ENCODE data around the gene TMEM132E.
A peak's percentile ranks its signal among the peaks of the same experiment; 100 is the strongest.

Gene TMEM132E

DNA sequence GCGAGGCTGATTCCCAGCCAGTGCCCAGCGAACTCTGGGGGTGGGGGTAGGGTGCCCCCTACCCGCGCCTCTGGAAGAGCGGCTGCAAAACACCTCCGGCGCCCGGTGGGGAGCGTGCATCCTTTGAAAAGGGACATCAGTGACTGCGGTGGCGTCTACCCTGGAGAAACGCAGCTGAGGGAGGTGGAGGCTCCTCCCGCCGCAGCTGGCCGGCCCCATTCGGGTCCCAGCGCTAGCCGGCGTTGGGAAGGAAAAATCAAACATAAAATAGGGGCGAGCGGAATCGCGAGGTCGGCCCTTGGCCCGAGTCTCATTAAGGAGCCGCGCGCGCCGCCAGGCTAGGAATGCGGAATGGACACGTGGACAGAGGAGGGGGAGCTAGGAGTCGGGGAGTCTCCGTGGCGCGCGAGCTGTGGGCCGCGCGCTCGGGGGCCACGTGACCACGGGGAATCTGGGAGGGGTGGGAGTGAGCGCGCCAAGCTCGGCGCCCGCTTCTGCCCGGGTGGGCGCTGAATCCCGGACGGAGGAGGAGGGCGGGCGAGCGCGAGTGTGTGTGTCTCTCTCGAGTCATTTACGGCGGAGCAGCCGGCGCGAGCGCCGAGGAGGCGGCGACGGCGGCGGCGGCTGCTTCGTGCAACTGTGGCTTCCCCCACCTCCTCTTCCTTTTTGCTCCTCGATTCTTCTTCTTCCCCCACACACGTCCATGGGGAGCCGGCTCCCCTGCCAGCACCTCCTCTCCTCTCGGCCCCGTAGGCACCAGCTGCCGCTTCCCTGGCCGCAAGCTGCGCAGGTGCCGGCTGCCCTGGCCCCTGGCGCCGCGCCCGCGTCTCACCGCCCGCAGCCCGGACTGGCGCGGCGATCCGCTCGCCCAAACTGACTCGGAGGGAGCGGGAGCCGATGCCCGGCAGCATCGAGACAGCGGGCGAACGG is at the start of gene TMEM132E (continued):
- TF ChIP-seq, protein P1, sequence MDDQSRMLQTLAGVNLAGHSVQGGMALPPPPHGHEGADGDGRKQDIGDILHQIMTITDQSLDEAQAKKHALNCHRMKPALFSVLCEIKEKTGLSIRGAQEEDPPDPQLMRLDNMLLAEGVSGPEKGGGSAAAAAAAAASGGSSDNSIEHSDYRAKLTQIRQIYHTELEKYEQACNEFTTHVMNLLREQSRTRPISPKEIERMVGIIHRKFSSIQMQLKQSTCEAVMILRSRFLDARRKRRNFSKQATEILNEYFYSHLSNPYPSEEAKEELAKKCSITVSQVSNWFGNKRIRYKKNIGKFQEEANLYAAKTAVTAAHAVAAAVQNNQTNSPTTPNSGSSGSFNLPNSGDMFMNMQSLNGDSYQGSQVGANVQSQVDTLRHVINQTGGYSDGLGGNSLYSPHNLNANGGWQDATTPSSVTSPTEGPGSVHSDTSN (CRISPR knock-in tag; IDR thresholded peaks at IDR 0.05) = 0 out of 2 replicates have a peak, but pooled peaks have one; percentile 21
- TF ChIP-seq GLIS1 (tag by site-specific recombination; IDR thresholded peaks at IDR 0.05) = peak; percentile 74
- TF ChIP-seq, protein P2, sequence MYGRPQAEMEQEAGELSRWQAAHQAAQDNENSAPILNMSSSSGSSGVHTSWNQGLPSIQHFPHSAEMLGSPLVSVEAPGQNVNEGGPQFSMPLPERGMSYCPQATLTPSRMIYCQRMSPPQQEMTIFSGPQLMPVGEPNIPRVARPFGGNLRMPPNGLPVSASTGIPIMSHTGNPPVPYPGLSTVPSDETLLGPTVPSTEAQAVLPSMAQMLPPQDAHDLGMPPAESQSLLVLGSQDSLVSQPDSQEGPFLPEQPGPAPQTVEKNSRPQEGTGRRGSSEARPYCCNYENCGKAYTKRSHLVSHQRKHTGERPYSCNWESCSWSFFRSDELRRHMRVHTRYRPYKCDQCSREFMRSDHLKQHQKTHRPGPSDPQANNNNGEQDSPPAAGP (tag by site-specific recombination; IDR thresholded peaks at IDR 0.05) = 0 out of 2 replicates have a peak, but pooled peaks have one; percentile 60
- TF ChIP-seq SP2 (tag by site-specific recombination; IDR thresholded peaks at IDR 0.05) = peak; percentile 55
- TF ChIP-seq ZNF423 (tag by site-specific recombination; IDR thresholded peaks at IDR 0.05) = 0 out of 2 replicates have a peak, but pooled peaks have one; percentile 9
- TF ChIP-seq, protein P3, sequence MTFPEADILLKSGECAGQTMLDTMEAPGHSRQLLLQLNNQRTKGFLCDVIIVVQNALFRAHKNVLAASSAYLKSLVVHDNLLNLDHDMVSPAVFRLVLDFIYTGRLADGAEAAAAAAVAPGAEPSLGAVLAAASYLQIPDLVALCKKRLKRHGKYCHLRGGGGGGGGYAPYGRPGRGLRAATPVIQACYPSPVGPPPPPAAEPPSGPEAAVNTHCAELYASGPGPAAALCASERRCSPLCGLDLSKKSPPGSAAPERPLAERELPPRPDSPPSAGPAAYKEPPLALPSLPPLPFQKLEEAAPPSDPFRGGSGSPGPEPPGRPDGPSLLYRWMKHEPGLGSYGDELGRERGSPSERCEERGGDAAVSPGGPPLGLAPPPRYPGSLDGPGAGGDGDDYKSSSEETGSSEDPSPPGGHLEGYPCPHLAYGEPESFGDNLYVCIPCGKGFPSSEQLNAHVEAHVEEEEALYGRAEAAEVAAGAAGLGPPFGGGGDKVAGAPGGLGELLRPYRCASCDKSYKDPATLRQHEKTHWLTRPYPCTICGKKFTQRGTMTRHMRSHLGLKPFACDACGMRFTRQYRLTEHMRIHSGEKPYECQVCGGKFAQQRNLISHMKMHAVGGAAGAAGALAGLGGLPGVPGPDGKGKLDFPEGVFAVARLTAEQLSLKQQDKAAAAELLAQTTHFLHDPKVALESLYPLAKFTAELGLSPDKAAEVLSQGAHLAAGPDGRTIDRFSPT (tag by site-specific recombination; IDR thresholded peaks at IDR 0.05) = peak; percentile 66; the same call in 1 of the 2 replicates
- TF ChIP-seq ZFP69B (tag by site-specific recombination; IDR thresholded peaks at IDR 0.05) = 0 out of 2 replicates have a peak, but pooled peaks have one; percentile 12
- TF ChIP-seq BCL11A (tag by site-specific recombination; IDR thresholded peaks at IDR 0.05; ENCODE audit: low read depth) = no peak
- TF ChIP-seq, protein P4, sequence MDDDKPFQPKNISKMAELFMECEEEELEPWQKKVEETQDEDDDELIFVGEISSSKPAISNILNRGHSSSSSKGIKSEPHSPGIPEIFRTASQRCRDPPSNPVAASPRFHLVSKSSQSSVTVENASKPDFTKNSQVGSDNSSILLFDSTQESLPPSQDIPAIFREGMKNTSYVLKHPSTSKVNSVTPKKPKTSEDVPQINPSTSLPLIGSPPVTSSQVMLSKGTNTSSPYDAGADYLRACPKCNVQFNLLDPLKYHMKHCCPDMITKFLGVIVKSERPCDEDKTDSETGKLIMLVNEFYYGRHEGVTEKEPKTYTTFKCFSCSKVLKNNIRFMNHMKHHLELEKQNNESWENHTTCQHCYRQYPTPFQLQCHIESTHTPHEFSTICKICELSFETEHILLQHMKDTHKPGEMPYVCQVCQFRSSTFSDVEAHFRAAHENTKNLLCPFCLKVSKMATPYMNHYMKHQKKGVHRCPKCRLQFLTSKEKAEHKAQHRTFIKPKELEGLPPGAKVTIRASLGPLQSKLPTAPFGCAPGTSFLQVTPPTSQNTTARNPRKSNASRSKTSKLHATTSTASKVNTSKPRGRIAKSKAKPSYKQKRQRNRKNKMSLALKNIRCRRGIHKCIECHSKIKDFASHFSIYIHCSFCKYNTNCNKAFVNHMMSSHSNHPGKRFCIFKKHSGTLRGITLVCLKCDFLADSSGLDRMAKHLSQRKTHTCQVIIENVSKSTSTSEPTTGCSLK (tag by site-specific recombination; IDR thresholded peaks at IDR 0.05) = no peak
- peak; percentile 97 for TF ChIP-seq ZNF341 (tag by site-specific recombination; IDR thresholded peaks at IDR 0.05; ENCODE audit: low read depth)
- no peak for TF ChIP-seq ZNF777 (tag by site-specific recombination; IDR thresholded peaks at IDR 0.05; ENCODE audit: borderline replicate concordance)
- peak; percentile 67; the same call in 1 of the 2 replicates for TF ChIP-seq ZNF324 (tag by site-specific recombination; IDR thresholded peaks at IDR 0.05)
- TF ChIP-seq KLF8 (tag by site-specific recombination; IDR thresholded peaks at IDR 0.05) = peak; percentile 78; the same call in 1 of the 2 replicates
- TF ChIP-seq ZNF571 (tag by site-specific recombination; IDR thresholded peaks at IDR 0.05) = no peak
- no peak for TF ChIP-seq ZNF292 (tag by site-specific recombination; IDR thresholded peaks at IDR 0.05; ENCODE audit: borderline replicate concordance, low read depth)
- TF ChIP-seq ZBTB7A (tag by site-specific recombination; IDR thresholded peaks at IDR 0.05; ENCODE audit: low read depth) = peak; percentile 89
- TF ChIP-seq, protein P5, sequence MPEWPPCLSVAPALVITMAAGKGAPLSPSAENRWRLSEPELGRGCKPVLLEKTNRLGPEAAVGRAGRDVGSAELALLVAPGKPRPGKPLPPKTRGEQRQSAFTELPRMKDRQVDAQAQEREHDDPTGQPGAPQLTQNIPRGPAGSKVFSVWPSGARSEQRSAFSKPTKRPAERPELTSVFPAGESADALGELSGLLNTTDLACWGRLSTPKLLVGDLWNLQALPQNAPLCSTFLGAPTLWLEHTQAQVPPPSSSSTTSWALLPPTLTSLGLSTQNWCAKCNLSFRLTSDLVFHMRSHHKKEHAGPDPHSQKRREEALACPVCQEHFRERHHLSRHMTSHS (tag by site-specific recombination; IDR thresholded peaks at IDR 0.05) = no peak
- TF ChIP-seq ZBTB17 (tag by site-specific recombination; IDR thresholded peaks at IDR 0.05) = peak; percentile 29; the same call in 1 of the 2 replicates
- TF ChIP-seq GLIS2 (tag by site-specific recombination; IDR thresholded peaks at IDR 0.05) = peak; percentile 79
- TF ChIP-seq, protein P6, sequence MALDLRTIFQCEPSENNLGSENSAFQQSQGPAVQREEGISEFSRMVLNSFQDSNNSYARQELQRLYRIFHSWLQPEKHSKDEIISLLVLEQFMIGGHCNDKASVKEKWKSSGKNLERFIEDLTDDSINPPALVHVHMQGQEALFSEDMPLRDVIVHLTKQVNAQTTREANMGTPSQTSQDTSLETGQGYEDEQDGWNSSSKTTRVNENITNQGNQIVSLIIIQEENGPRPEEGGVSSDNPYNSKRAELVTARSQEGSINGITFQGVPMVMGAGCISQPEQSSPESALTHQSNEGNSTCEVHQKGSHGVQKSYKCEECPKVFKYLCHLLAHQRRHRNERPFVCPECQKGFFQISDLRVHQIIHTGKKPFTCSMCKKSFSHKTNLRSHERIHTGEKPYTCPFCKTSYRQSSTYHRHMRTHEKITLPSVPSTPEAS (tag by site-specific recombination; IDR thresholded peaks at IDR 0.05) = 0 out of 2 replicates have a peak, but pooled peaks have one; percentile 37
- TF ChIP-seq, protein P7, sequence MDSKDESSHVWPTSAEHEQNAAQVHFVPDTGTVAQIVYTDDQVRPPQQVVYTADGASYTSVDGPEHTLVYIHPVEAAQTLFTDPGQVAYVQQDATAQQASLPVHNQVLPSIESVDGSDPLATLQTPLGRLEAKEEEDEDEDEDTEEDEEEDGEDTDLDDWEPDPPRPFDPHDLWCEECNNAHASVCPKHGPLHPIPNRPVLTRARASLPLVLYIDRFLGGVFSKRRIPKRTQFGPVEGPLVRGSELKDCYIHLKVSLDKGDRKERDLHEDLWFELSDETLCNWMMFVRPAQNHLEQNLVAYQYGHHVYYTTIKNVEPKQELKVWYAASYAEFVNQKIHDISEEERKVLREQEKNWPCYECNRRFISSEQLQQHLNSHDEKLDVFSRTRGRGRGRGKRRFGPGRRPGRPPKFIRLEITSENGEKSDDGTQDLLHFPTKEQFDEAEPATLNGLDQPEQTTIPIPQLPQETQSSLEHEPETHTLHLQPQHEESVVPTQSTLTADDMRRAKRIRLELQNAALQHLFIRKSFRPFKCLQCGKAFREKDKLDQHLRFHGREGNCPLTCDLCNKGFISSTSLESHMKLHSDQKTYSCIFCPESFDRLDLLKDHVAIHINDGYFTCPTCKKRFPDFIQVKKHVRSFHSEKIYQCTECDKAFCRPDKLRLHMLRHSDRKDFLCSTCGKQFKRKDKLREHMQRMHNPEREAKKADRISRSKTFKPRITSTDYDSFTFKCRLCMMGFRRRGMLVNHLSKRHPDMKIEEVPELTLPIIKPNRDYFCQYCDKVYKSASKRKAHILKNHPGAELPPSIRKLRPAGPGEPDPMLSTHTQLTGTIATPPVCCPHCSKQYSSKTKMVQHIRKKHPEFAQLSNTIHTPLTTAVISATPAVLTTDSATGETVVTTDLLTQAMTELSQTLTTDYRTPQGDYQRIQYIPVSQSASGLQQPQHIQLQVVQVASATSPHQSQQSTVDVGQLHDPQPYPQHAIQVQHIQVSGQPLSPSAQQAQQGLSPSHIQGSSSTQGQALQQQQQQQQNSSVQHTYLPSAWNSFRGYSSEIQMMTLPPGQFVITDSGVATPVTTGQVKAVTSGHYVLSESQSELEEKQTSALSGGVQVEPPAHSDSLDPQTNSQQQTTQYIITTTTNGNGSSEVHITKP (tag by site-specific recombination; IDR thresholded peaks at IDR 0.05) = peak; percentile 83
- TF ChIP-seq, protein P8, sequence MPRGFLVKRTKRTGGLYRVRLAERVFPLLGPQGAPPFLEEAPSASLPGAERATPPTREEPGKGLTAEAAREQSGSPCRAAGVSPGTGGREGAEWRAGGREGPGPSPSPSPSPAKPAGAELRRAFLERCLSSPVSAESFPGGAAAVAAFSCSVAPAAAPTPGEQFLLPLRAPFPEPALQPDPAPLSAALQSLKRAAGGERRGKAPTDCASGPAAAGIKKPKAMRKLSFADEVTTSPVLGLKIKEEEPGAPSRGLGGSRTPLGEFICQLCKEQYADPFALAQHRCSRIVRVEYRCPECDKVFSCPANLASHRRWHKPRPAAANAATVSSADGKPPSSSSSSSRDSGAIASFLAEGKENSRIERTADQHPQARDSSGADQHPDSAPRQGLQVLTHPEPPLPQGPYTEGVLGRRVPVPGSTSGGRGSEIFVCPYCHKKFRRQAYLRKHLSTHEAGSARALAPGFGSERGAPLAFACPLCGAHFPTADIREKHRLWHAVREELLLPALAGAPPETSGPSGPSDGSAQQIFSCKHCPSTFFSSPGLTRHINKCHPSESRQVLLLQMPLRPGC (tag by site-specific recombination; IDR thresholded peaks at IDR 0.05) = peak; percentile 81; the same call in 1 of the 2 replicates
- no peak for TF ChIP-seq SCRT1 (tag by site-specific recombination; IDR thresholded peaks at IDR 0.05; ENCODE audit: borderline replicate concordance)

Data from HEK293 (cell line).